Activated CD8-positive, alpha-beta T cell treated with anti-CD3 and anti-CD28 coated beads, Interleukin-2, amount 10 ng/mL, durations not matched to agents 7 days and 5 days (primary cell): Measurements from ENCODE around the gene HACD3. TPM values are rescaled to one million over a fixed set of nuclear protein-coding genes. Genes with fewer than 3 reads are reported as not detected.

Experiments used
- ATAC-seq: fragments of 150-1000 bp; cut with Tn5 transposase; one replicate; pipeline ENCODE4 v1.10.0; 2021; ENCODE audit warnings: moderate library complexity
- CTCF ChIA-PET: fragments of 350-600 bp; sonication (Branson Sonifier 250); formaldehyde crosslinking; loops from one replicate; lab custom pipeline; 2021; ENCODE audit warnings: antibody characterized with exemption; lab: Charles Lee
- POLR2A ChIA-PET: fragments of 350-600 bp; sonication (Branson Sonifier 250); formaldehyde crosslinking; loops from one replicate; lab custom pipeline; 2021; ENCODE audit warnings: antibody characterized with exemption; lab: Charles Lee
- DNase-seq: peaks from one replicate; pipeline ENCODE4 v3.0.0-alpha.2; 2020
- H3K27ac Mint-ChIP-seq: one replicate; pipeline ENCODE4 v1.8.0; 2021; ENCODE audit warnings: mild to moderate bottlenecking, mixed read lengths
- H3K27me3 Mint-ChIP-seq: one replicate; pipeline ENCODE4 v1.8.0; 2021; ENCODE audit warnings: low read depth, mixed read lengths
- H3K36me3 Mint-ChIP-seq: one replicate; pipeline ENCODE4 v1.8.0; 2021; ENCODE audit warnings: low read depth, mixed read lengths
- H3K4me1 Mint-ChIP-seq: one replicate; pipeline ENCODE4 v1.8.0; 2021; ENCODE audit warnings: low read depth, mixed read lengths
- H3K4me3 Mint-ChIP-seq: one replicate; pipeline ENCODE4 v1.8.0; 2021; ENCODE audit warnings: mild to moderate bottlenecking, mixed read lengths
- H3K9me3 Mint-ChIP-seq: one replicate; pipeline ENCODE4 v1.8.0; 2022; ENCODE audit warnings: mixed read lengths; ENCODE audit not compliant: insufficient read depth
- total RNA-seq, 2 experiments: library from RNA; stranded (reverse); gene quantifications; one replicate each; pipeline ENCODE4 v1.2.3, GENCODE V29; 2021

The HACD3 gene
- total RNA-seq, 2 experiments from 2014 or later, result 34.8 to 36.5 TPM

- DNase-seq (no peak), ATAC-seq (no peak)
- CTCF ChIA-PET, result no interaction called here
- H3K27me3 Mint-ChIP-seq, result no peaks in the 10 kb centered on the region
- H3K4me3 Mint-ChIP-seq, result no peak overlapping the region
- no peak overlapping the region for H3K27ac Mint-ChIP-seq
- no peaks in the 10 kb centered on the region for H3K4me1 Mint-ChIP-seq
- no peaks in the 10 kb centered on the region for H3K36me3 Mint-ChIP-seq
- no peaks in the 10 kb centered on the region for H3K9me3 Mint-ChIP-seq
- POLR2A ChIA-PET, result no interaction called here
These were observed 92.8 kb downstream of the HACD3 start for GRCh38 chr15:65623103-65623502.

- POLR2A ChIA-PET, result no interaction called here
- Mint-ChIP-seq H3K36me3 (no peaks in the 10 kb centered on the region), H3K27me3 (no peaks in the 10 kb centered on the region), H3K4me1 (peaks cover 12% of the 10 kb centered on the region), H3K4me3 (no peak overlapping the region), H3K27ac (no peak overlapping the region), H3K9me3 (no peaks in the 10 kb centered on the region)
- ATAC-seq (no peak), DNase-seq (no peak)
- CTCF ChIA-PET, result interaction anchor here (1.3 kb wide), 1 partner anchor 16 kb away, joined by 3 read pairs; the partner anchor contains the start of gene INTS14
These were observed 96.6 kb downstream of the HACD3 start for GRCh38 chr15:65626856-65627255.

Other genes with a start within 250 kb of the HACD3 start
- gene PARP16, start 243.6 kb upstream of the HACD3 start, total RNA-seq, result 10 to 100 TPM; 17.0 to 19.3 TPM
- gene RNU5A-1, start 234.4 kb upstream of the HACD3 start, total RNA-seq, result not detected
- gene RNU5B-1, start 225.8 kb upstream of the HACD3 start, total RNA-seq, result 10 to 100 TPM in 1 of 2 experiments, not detected in 1; 19.9 TPM
- gene IGDCC3, start 152.5 kb upstream of the HACD3 start, total RNA-seq, result not detected
- under 1 TPM in 1 of 2 experiments, not detected in 1; 0.08 TPM for gene IGDCC4, start 107.5 kb upstream of the HACD3 start, total RNA-seq
- 10 to 100 TPM; 44.6 to 46.7 TPM for gene DPP8, start 12.8 kb upstream of the HACD3 start, total RNA-seq
- 10 to 100 TPM; 41.2 to 43.5 TPM for gene INTS14, start 80.7 kb downstream of the HACD3 start, total RNA-seq
- 1 to 10 TPM; 3.7 to 4.5 TPM for gene SLC24A1, start 91.5 kb downstream of the HACD3 start, total RNA-seq